Vagina (tissue), 2 donors: Measurements from ENCODE around the gene VIPR2. TPM values are rescaled to one million over a fixed set of nuclear protein-coding genes. Genes with fewer than 3 reads are reported as not detected.
A peak's percentile ranks its signal among the peaks of the same experiment; 100 is the strongest.

Experiments used
- DNase-seq, 2 donors: peaks; one replicate each; pipeline ENCODE4 v3.0.0-alpha.2; 2017; ENCODE audit errors: extremely low spot score in 2 of 2
- H3K27ac ChIP-seq: fragments of 200-600 bp; sonication (generic); one replicate; pipeline ENCODE4 v1.5.1; 2019
- H3K27me3 ChIP-seq: fragments of 200-600 bp; sonication (generic); one replicate; pipeline ENCODE4 v1.5.1; 2019
- H3K36me3 ChIP-seq, 2 donors: fragments of 200-600 bp; sonication (generic); one replicate each; pipeline ENCODE4 v1.5.1; 2017 to 2019
- H3K4me1 ChIP-seq: fragments of 200-600 bp; sonication (generic); one replicate; pipeline ENCODE4 v1.5.1; 2019
- H3K4me3 ChIP-seq, 2 donors: fragments of 200-600 bp; sonication (generic); 1 replicate in 1 of 2; 2 replicates in 1 of 2; pipeline ENCODE4 v1.5.1; 2016 to 2019
- H3K9me3 ChIP-seq: fragments of 200-600 bp; sonication (generic); one replicate; pipeline ENCODE4 v1.5.1; 2019
- POLR2A ChIP-seq, 2 donors: fragments of 450-650 bp; IDR thresholded peaks; one replicate each; pipeline ENCODE4 v1.6.1; 2017; ENCODE audit warnings: antibody characterized with exemption in 2 of 2, mild to moderate bottlenecking in 2 of 2, moderate library complexity in 2 of 2
- POLR2AphosphoS5 ChIP-seq, 2 donors: sonication (generic); formaldehyde crosslinking; IDR thresholded peaks; one replicate each; pipeline ENCODE4 v1.9.0; 2017; ENCODE audit warnings: antibody characterized with exemption in 2 of 2, mild to moderate bottlenecking in 2 of 2, low read depth in 1 of 2; ENCODE audit not compliant: insufficient read depth in 1 of 2
- intact Hi-C: fragments of 100-400 bp; cut with DNase I; formaldehyde crosslinking; loops from one replicate; pipeline ENCODE4 v1.15.1; 2023
- total RNA-seq: library from RNA; depleted of rRNA; stranded (reverse); fragments of >200 nt; gene quantifications from one replicate; pipeline ENCODE4 v1.2.3, GENCODE V29; 2016
- TF ChIP-seq, protein P1 (sequence below), 3 experiments: fragments of 450-650 bp in 2 of 3; fragments of 200-600 bp in 1 of 3; sonication (generic) in 1 of 3; IDR thresholded peaks; one replicate each; pipeline ENCODE4 v1.5.1; 2017 to 2019; ENCODE audit warnings: antibody characterized with exemption in 3 of 3, mild to moderate bottlenecking in 2 of 3, moderate library complexity in 2 of 3

Gene VIPR2
- total RNA-seq, 1 donor from 2014 or later = 11.3 TPM

DNA sequence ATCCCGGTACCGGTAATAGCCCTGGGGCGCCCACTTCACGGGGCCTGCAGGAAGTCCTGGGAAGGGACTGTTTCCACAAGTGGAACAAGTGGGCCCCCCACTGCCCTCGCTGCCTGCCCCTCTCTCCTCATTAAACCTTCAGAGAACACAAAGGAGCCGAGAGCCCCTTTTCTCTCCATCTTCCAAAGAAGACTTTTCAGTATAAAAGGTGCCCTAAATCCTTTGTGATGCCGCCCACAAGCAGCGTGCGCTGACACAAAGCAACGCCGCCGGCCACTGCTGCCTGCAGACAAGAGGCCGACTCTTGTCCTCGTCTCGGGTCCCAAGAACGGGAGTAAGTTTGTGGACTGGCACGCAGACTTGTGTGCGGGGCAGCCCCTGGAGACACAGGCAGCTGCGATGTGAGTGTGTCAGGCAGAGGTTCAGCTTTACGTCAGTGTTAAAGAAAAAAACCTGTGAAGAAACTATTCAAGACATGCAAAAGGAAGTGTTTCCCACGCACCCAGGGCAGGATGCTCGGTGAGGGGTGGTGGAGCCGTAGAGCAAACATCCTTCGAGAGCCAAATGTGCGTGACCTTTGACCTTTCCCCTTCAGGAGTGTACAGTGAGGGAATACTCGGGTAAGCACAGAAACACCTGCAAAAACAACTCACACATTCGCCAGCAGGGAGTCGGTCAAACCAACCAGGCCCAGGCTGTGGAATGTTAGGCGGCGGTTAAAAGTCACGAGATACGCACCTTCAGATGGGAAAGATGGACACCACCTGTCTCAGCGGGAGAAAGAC, 118.2 kb downstream of the VIPR2 start:
- intact Hi-C loops = no loop called here
- Histone ChIP-seq H3K36me3 (no peaks in the 10 kb centered on the region), H3K27ac (peak overlapping the region; percentile 40), H3K9me3 (no peaks in the 10 kb centered on the region), H3K27me3 (no peaks in the 10 kb centered on the region), H3K4me3 (no peak overlapping the region), H3K4me1 (peaks cover 25% of the 10 kb centered on the region)
- DNase-seq = peak in 1 of 2 donors; percentile 76
- peak in 1 of 2 donors; percentile 10 for TF ChIP-seq POLR2AphosphoS5 (IDR thresholded peaks at IDR 0.05; ENCODE audit: insufficient read depth in 1 of 2, low read depth in 1 of 2)
- TF ChIP-seq POLR2A (IDR thresholded peaks at IDR 0.05) = no peak

DNA sequence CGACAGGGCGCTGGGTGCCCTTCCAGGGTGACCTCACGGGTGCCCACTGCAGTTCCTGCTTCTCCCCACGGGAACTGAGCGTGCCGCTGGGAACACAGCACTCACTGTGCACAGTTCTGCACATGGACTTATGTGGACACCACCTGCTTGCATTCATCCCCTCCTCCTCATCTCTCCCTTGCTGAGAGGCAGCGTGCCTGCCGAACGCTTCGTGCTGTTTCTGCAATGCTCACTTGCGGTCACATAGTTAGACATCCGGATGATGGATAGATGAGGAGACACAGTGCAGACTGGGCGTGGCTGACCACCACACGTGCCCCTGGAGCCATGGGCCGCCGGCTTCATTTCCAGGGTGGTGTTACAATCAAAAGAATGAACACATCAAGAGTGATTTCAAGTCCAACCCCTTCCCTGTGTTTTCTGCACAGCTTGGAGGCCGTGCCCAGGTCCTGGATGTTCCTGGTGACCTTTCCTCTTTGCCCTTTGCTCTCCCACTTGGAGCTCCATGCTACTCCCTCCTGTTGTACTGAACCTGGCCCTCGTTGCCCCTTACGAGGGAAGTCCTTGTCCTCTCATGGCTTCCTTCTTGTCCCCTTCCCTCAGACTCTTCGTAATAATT, 119.4 kb downstream of the VIPR2 start:
- no peaks in the 10 kb centered on the region for H3K36me3 ChIP-seq
- DNase-seq = no peak
- intact Hi-C loops = no loop called here
- H3K27ac ChIP-seq = no peak overlapping the region
- H3K4me3 ChIP-seq = no peak overlapping the region
- peaks cover 15% of the 10 kb centered on the region for H3K4me1 ChIP-seq
- H3K9me3 ChIP-seq = no peaks in the 10 kb centered on the region
- H3K27me3 ChIP-seq = no peaks in the 10 kb centered on the region
- TF ChIP-seq POLR2A (IDR thresholded peaks at IDR 0.05) (no peak), POLR2AphosphoS5 (IDR thresholded peaks at IDR 0.05; ENCODE audit: insufficient read depth in 1 of 2, low read depth in 1 of 2) (no peak)
- TF ChIP-seq, protein P1, sequence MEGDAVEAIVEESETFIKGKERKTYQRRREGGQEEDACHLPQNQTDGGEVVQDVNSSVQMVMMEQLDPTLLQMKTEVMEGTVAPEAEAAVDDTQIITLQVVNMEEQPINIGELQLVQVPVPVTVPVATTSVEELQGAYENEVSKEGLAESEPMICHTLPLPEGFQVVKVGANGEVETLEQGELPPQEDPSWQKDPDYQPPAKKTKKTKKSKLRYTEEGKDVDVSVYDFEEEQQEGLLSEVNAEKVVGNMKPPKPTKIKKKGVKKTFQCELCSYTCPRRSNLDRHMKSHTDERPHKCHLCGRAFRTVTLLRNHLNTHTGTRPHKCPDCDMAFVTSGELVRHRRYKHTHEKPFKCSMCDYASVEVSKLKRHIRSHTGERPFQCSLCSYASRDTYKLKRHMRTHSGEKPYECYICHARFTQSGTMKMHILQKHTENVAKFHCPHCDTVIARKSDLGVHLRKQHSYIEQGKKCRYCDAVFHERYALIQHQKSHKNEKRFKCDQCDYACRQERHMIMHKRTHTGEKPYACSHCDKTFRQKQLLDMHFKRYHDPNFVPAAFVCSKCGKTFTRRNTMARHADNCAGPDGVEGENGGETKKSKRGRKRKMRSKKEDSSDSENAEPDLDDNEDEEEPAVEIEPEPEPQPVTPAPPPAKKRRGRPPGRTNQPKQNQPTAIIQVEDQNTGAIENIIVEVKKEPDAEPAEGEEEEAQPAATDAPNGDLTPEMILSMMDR (IDR thresholded peaks at IDR 0.05) = no peak

DNA sequence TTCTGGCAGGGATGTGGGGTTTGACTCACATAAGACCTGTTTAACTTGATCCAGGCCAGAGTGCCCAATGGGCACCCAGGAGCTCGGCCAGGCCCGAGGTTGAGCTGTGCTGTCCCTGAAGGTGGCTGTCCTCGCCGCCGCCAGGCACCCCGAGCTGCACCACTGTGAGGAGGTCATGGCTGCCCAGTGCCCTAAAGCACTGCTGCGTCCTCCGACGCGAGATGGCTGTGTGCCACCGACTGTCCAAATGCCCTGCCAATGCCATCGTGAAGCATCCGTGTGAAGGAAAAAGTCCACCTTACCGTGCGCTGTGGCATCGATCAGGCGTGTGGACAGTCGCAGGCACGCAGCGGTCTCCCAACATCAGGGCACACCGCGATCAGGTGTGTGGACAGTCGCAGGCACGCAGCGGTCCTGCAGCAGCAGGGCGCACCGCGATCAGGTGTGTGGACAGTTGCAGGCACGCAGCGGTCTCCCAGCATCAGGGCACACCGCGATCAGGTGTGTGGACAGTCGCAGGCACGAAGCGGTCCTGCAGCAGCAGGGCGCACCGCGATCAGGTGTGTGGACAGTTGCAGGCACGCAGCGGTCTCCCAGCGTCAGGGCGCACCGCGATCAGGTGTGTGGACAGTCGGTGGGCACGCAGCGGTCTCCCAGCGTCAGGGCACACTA, 120.3 kb downstream of the VIPR2 start:
- TF ChIP-seq, protein P1 (IDR thresholded peaks at IDR 0.05) = no peak
- TF ChIP-seq POLR2A (IDR thresholded peaks at IDR 0.05) (no peak), POLR2AphosphoS5 (IDR thresholded peaks at IDR 0.05; ENCODE audit: insufficient read depth in 1 of 2, low read depth in 1 of 2) (no peak)
- H3K36me3 ChIP-seq = no peaks in the 10 kb centered on the region
- H3K4me3 ChIP-seq = no peak overlapping the region
- no peak overlapping the region for H3K27ac ChIP-seq
- no peak for DNase-seq
- no peaks in the 10 kb centered on the region for H3K27me3 ChIP-seq
- intact Hi-C loops = no loop called here
- no peaks in the 10 kb centered on the region for H3K9me3 ChIP-seq
- peaks cover 15% of the 10 kb centered on the region for H3K4me1 ChIP-seq

DNA sequence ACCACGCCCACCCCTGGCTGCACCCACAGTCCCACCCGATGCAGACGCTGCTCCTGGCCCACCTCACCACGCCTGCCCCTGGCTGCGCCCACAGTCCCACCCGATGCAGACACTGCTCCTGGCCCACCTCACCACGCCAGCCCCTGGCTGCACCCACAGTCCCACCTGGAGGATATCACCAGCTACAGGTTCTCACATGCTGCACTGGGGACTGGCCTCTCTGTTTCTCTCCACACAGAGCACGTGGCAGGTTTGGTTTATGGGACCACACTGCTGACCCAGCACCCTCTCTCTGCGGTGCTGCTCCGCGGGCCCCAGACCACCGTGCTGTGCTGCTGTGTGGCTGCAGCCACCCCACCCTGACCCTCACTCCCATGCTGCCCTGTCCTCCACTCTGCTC, 120.9 kb downstream of the VIPR2 start:
- Histone ChIP-seq H3K4me1 (peaks cover 15% of the 10 kb centered on the region), H3K4me3 (no peak overlapping the region), H3K9me3 (no peaks in the 10 kb centered on the region), H3K36me3 (no peaks in the 10 kb centered on the region), H3K27ac (no peak overlapping the region), H3K27me3 (no peaks in the 10 kb centered on the region)
- TF ChIP-seq POLR2A (IDR thresholded peaks at IDR 0.05) = no peak
- TF ChIP-seq POLR2AphosphoS5 (IDR thresholded peaks at IDR 0.05; ENCODE audit: insufficient read depth in 1 of 2, low read depth in 1 of 2) = no peak
- no peak for DNase-seq
- intact Hi-C loops = no loop called here

DNA sequence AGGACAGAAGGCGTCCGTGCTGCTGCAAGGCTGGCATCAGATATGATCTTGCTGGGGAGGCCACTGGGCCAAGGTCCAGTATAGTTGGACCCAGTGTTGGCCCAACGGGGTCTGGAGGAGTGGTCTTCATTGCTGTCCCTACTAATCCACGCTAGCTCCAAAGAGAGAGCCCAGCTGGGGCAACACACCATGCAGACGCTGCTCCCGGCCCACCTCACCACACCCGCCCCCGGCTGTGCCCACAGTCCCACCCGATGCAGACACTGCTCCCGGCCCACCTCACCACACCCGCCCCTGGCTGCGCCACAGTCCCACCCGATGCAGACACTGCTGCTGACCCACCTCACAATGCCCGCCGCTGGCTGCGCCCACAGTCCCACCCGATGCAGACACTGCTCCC, 121.5 kb downstream of the VIPR2 start:
- Histone ChIP-seq H3K36me3 (no peaks in the 10 kb centered on the region), H3K4me1 (peaks cover 14% of the 10 kb centered on the region), H3K27me3 (no peaks in the 10 kb centered on the region), H3K9me3 (no peaks in the 10 kb centered on the region), H3K4me3 (no peak overlapping the region), H3K27ac (no peak overlapping the region)
- no peak for TF ChIP-seq POLR2A (IDR thresholded peaks at IDR 0.05)
- no peak for TF ChIP-seq POLR2AphosphoS5 (IDR thresholded peaks at IDR 0.05; ENCODE audit: insufficient read depth in 1 of 2, low read depth in 1 of 2)
- TF ChIP-seq, protein P1 (IDR thresholded peaks at IDR 0.05) = no peak
- intact Hi-C loops = no loop called here
- DNase-seq = no peak
